ENCODE measurements around the gene ERLEC1.

The ERLEC1 gene

DNA sequence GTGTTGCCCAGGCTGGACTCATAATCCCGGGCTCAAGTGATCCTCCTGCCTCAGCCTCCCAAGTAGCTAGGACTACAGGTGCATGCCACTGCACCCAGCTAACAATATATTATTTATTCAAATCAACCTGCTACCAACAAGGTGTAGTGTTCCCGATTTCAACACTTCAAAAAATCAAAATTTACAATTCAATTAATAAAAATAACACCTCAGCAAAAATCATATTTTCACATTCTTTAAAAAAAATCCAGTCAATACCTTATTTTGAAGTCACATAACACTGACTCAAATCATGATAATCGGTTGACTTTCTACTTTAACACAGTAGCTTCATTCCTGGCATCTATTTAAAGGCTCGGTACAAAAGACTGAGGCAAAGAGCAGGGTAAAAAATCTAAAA, 65.7 kb downstream of the ERLEC1 start:
- H3K4me3 ChIP-seq (ENCODE audit: low read depth, low read length), result no peak overlapping the region
- DNase-seq (ENCODE audit: low read depth), result no peak
- TF ChIP-seq, protein P1, sequence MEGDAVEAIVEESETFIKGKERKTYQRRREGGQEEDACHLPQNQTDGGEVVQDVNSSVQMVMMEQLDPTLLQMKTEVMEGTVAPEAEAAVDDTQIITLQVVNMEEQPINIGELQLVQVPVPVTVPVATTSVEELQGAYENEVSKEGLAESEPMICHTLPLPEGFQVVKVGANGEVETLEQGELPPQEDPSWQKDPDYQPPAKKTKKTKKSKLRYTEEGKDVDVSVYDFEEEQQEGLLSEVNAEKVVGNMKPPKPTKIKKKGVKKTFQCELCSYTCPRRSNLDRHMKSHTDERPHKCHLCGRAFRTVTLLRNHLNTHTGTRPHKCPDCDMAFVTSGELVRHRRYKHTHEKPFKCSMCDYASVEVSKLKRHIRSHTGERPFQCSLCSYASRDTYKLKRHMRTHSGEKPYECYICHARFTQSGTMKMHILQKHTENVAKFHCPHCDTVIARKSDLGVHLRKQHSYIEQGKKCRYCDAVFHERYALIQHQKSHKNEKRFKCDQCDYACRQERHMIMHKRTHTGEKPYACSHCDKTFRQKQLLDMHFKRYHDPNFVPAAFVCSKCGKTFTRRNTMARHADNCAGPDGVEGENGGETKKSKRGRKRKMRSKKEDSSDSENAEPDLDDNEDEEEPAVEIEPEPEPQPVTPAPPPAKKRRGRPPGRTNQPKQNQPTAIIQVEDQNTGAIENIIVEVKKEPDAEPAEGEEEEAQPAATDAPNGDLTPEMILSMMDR (IDR thresholded peaks at IDR 0.05; ENCODE audit: insufficient read depth, low read depth, low read length, missing control alignments), result no peak

DNA sequence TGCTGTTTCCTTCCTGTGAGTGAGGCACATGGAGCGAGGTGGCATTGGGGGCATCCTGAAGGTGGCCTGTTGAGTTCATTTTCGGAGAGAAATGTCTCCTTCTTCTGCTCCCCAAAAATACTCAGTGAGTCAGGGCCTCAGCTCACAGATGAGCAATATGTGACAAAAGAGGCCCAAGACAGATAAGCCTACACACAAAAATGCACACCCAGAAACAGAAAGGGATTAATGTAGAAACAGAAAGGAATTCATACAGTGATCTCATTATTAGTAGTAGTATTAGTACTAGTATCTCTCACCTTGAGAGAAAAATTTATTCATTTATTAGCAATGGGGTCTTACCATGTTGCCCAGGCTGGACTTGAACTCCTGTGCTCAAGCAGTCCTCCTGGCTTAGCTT, 67.8 kb downstream of the ERLEC1 start:
- TF ChIP-seq, protein P1 (IDR thresholded peaks at IDR 0.05; ENCODE audit: insufficient read depth, low read depth, low read length, missing control alignments), result no peak
- H3K4me3 ChIP-seq (ENCODE audit: low read depth, low read length), result no peak overlapping the region
- no peak for DNase-seq (ENCODE audit: low read depth)

DNA sequence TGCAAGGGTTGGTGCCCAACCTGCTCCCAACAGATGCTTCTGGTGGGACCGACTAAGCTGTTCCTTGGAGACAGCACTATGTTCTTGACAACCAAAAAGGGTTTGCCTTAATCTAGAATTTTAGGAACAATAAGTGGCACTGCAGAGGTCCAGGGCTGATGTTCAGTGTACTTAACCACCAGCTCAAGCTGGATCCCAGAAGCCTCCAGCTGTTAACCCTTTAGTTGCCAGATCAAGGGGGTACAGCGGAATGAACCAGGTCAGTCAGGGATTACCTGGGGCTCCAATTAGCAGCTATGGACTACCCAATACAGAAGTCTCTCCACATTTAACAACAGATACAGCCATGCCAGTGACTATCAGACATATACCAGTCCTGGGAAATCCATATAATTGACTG, 69.4 kb downstream of the ERLEC1 start:
- DNase-seq (ENCODE audit: low read depth), result no peak
- H3K4me3 ChIP-seq (ENCODE audit: low read depth, low read length), result no peak overlapping the region
- TF ChIP-seq, protein P1 (IDR thresholded peaks at IDR 0.05; ENCODE audit: insufficient read depth, low read depth, low read length, missing control alignments), result no peak

DNA sequence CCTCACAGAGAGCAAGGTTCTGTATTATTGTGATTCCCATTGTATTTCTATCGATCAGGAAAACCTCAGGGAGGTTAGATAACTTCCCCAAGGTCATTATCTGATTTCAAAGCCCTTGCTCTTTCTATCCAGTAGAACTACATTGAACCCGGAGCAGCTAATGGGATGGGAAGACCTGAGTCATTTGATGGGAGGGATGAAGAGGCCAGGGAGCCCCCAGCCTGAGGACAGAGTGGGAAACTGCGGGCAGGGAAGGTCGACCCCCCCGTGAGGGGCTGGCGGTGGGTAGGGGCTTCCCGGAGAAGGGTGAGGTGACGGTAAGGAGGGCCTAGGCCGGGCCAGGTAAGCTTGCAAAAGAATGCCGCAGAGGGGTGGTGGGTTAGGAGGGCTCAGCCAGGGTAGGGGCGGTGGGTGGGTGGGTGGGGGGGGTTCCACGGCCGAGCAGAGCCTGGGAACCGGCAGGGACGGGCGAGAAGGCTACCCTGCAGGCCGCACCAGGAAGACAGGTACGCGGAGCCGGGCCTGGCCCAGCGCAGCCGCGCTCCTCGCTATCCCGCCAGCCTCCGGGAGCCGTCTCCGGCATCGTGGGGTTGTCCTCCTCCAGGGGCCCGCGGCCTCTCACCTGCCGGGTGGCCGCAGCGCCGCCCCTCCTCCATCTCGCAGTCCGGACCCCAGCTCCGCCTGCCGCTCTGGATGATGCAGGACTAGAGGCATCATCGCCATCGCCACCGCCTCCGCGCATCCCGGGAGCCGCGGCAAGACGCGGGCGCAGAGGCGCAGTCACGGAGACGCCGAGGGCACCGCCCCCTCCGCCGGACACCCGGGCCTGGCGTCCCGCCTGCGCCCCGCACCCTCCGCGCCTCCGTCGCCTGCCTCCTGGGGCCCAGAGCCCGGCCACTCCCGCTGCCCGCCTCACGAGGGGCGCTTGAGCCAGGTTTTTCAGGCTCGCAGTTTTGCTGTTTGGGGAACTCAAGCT, 72.7 kb downstream of the ERLEC1 start, which contains the start of gene GPR75:
GPR75 (minus strand) TSS at position 762 of the 976 bp plus-strand sequence. CDS start 5,211 bp downstream, outside the sequence.
- DNase-seq (ENCODE audit: low read depth), result no peak
- H3K4me3 ChIP-seq (ENCODE audit: low read depth, low read length), result no peak within 1 kb of the TSS
- TF ChIP-seq, protein P1 (IDR thresholded peaks at IDR 0.05; ENCODE audit: insufficient read depth, low read depth, low read length, missing control alignments), result no peak

DNA sequence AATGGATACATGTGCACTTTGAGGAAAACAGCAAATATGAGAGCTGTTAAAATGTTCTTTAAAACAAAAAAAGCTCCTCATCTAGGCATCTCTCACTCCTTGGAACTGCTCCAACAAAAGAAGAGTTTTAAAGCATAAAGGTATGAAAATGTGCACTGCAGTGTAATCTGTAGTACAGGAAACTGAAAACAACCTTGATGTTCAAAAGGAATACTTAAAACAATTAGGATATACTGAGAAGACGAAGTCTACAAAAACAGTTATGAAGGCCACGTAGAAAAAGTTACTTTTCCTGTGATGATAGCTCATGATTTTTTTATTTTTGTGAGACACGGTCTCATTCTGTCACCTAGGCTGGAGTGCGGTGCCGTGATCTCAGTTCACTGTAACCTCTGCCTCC, 75.0 kb downstream of the ERLEC1 start:
- TF ChIP-seq, protein P1 (IDR thresholded peaks at IDR 0.05; ENCODE audit: insufficient read depth, low read depth, low read length, missing control alignments), result no peak
- H3K4me3 ChIP-seq (ENCODE audit: low read depth, low read length), result no peak overlapping the region
- DNase-seq (ENCODE audit: low read depth), result no peak

DNA sequence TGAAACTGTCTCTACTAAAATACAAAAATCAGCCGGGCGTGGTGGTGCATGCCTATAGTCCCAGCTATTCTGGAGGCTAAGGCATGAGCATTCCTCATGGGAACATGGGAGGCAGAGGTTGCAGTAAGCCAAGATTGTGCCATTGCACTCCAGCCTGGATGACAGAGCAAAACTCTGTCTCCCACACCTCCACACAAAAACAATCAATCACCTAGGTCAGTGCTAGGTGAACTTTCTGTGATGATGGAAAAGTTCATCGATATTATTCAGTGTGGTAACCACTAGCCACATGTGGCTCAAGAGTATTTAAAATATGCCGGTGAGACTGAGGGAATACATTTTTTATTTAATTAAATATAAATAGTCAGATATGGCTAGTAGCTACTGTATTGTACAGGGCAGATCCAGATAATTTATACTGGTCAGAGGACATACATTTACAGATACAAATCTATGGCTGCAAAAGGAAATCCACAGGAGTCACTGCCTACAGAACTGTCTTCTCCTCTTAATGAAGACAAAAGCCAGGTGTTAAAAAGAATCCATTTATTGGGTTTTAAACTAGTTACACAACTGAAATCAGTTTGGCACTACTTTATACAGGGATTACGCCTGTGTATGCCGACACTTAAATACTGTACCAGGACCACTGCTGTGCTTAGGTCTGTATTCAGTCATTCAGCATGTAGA, 76.8 kb downstream of the ERLEC1 start:
- DNase-seq (ENCODE audit: low read depth), result no peak
- TF ChIP-seq, protein P1 (IDR thresholded peaks at IDR 0.05; ENCODE audit: insufficient read depth, low read depth, low read length, missing control alignments), result no peak
- H3K4me3 ChIP-seq (ENCODE audit: low read depth, low read length), result no peak overlapping the region

Data from GM12865 (cell line).